IMR-90 (cell line): Measurements from ENCODE around the gene H19. TPM values are rescaled to one million over a fixed set of nuclear protein-coding genes. Genes with fewer than 3 reads are reported as not detected.

Source experiments
- ATAC-seq: fragments of 200-7000 bp; cut with Tn5 transposase; 2 replicates; pipeline ENCODE4 v1.9.1; 2020; ENCODE audit warnings: low read depth, mild to moderate bottlenecking, moderate library complexity
- BruUV-seq: library from RNA; stranded (reverse); fragments of 400-500 nt; replicated peaks from 2 replicates; lab custom pipeline; 2021; lab: Mats Ljungman, UMichigan
- CTCF ChIA-PET: fragments of 300-600 bp; formaldehyde crosslinking; extraction: SDS; loops from one replicate; lab custom pipeline; 2021; ENCODE audit warnings: antibody characterized with exemption; lab: Yijun Ruan, JAX
- POLR2A ChIA-PET: fragments of 300-600 bp; sonication (Branson Sonifier 250); formaldehyde crosslinking; loops from one replicate; lab custom pipeline; 2022; ENCODE audit warnings: antibody characterized with exemption; ENCODE audit not compliant: unreplicated experiment; lab: Charles Lee
- DNase-seq: peaks from one replicate; pipeline ENCODE4 v3.0.0; 2013
- H2AFZ ChIP-seq: replicated peaks from 2 replicates; pipeline ENCODE3; 2013; ENCODE audit warnings: low read length, mild to moderate bottlenecking; ENCODE audit not compliant: poor library complexity
- H2AK5ac ChIP-seq: 2 replicates; pipeline ENCODE4 v1.6.1; 2013; ENCODE audit warnings: low read depth, low read length, inconsistent platforms
- H2AK9ac ChIP-seq: replicated peaks from 2 replicates; pipeline ENCODE3; 2013; ENCODE audit warnings: mild to moderate bottlenecking, low read depth, low read length, moderate library complexity; ENCODE audit not compliant: poor library complexity
- H2BK120ac ChIP-seq: 2 replicates; pipeline ENCODE4 v1.6.1; 2013; ENCODE audit warnings: low read depth, low read length, inconsistent platforms
- H2BK15ac ChIP-seq: 3 replicates; pipeline ENCODE4 v1.6.1; 2013; ENCODE audit warnings: low read depth, low read length, inconsistent platforms
- H2BK20ac ChIP-seq: 2 replicates; pipeline ENCODE4 v1.6.1; 2013; ENCODE audit warnings: low read depth, mild to moderate bottlenecking, inconsistent platforms, low read length, moderate library complexity
- H2BK5ac ChIP-seq: 2 replicates; pipeline ENCODE4 v1.6.1; 2013; ENCODE audit warnings: mild to moderate bottlenecking, low read depth, low read length, inconsistent platforms; ENCODE audit not compliant: poor library complexity, severe bottlenecking
- H3K14ac ChIP-seq: replicated peaks from 2 replicates; pipeline ENCODE4 v1.6.1; 2013; ENCODE audit warnings: low read depth, low read length, inconsistent platforms
- H3K18ac ChIP-seq: 2 replicates; pipeline ENCODE4 v1.6.1; 2013; ENCODE audit warnings: low read depth, low read length, control low read depth
- H3K23ac ChIP-seq: 2 replicates; pipeline ENCODE4 v1.6.1; 2013; ENCODE audit warnings: low read depth, low read length, inconsistent platforms
- H3K27ac ChIP-seq: 2 replicates; pipeline ENCODE4 v1.5.1; 2013; ENCODE audit warnings: mild to moderate bottlenecking, control low read depth, low read length; ENCODE audit not compliant: insufficient read depth
- H3K27me3 ChIP-seq: 2 replicates; pipeline ENCODE4 v1.6.1; 2013; ENCODE audit warnings: low read length; ENCODE audit not compliant: control insufficient read depth, insufficient read depth
- H3K36me3 ChIP-seq: 2 replicates; pipeline ENCODE4 v1.6.1; 2013; ENCODE audit warnings: low read length, mixed read lengths; ENCODE audit not compliant: control insufficient read depth, insufficient read depth
- H3K4ac ChIP-seq: 2 replicates; pipeline ENCODE4 v1.6.1; 2013; ENCODE audit warnings: low read depth, low read length, inconsistent platforms
- H3K4me1 ChIP-seq: 2 replicates; pipeline ENCODE4 v1.6.1; 2013; ENCODE audit warnings: low read length, mixed read lengths; ENCODE audit not compliant: control insufficient read depth, insufficient read depth
- H3K4me2 ChIP-seq: 2 replicates; pipeline ENCODE4 v1.6.1; 2013; ENCODE audit warnings: low read depth, mild to moderate bottlenecking, control low read depth, low read length, moderate library complexity
- H3K4me3 ChIP-seq: 2 replicates; pipeline ENCODE4 v1.5.1; 2013; ENCODE audit warnings: low read depth, mild to moderate bottlenecking, control low read depth, low read length, moderate library complexity; ENCODE audit not compliant: insufficient read depth
- H3K56ac ChIP-seq: 2 replicates; pipeline ENCODE4 v1.6.1; 2013; ENCODE audit warnings: low read length, inconsistent platforms; ENCODE audit not compliant: insufficient read depth; ENCODE audit errors: extremely low read depth
- H3K79me1 ChIP-seq, 2 experiments: 2 replicates each; pipeline ENCODE4 v1.6.1; 2013; ENCODE audit warnings: low read length in 2 of 2, inconsistent platforms in 1 of 2, low read depth in 1 of 2
- H3K9ac ChIP-seq: 2 replicates; pipeline ENCODE4 v1.6.1; 2013; ENCODE audit warnings: low read depth, low read length, control low read depth
- H3K9me1 ChIP-seq: 2 replicates; pipeline ENCODE4 v1.6.1; 2013; ENCODE audit warnings: low read length, inconsistent platforms; ENCODE audit not compliant: insufficient read depth
- H3K9me3 ChIP-seq: 2 replicates; pipeline ENCODE4 v1.6.1; 2013; ENCODE audit warnings: low read length; ENCODE audit not compliant: control insufficient read depth, insufficient read depth
- H4K20me1 ChIP-seq: 2 replicates; pipeline ENCODE4 v1.6.1; 2013; ENCODE audit warnings: low read length, inconsistent platforms; ENCODE audit not compliant: insufficient read depth
- H4K5ac ChIP-seq: 2 replicates; pipeline ENCODE4 v1.6.1; 2013; ENCODE audit warnings: mild to moderate bottlenecking, low read depth, low read length, control low read depth
- H4K8ac ChIP-seq, 2 experiments: 2 replicates each; pipeline ENCODE4 v1.6.1; 2013; ENCODE audit warnings: low read depth in 2 of 2, low read length in 2 of 2, control low read depth in 1 of 2, inconsistent platforms in 1 of 2
- H4K91ac ChIP-seq: 2 replicates; pipeline ENCODE4 v1.6.1; 2013; ENCODE audit warnings: low read depth, low read length, inconsistent platforms; ENCODE audit not compliant: insufficient read depth
- CEBPB ChIP-seq: IDR thresholded peaks from 2 replicates; pipeline ENCODE4 v1.6.1; 2012; ENCODE audit warnings: low read depth, low read length, improper control_type of control experiment
- FOS ChIP-seq: fragments of 150-350 bp; IDR thresholded peaks from 2 replicates; pipeline ENCODE4 v1.6.1; 2016; ENCODE audit warnings: low read depth, low read length
- MAFK ChIP-seq: IDR thresholded peaks from 2 replicates; pipeline ENCODE4 v1.6.1; 2012; ENCODE audit warnings: low read depth, low read length, improper control_type of control experiment
- MAZ ChIP-seq: IDR thresholded peaks from 2 replicates; pipeline ENCODE4 v1.6.1; 2012; ENCODE audit warnings: low read depth, mild to moderate bottlenecking, low read length, improper control_type of control experiment, moderate library complexity, borderline replicate concordance
- MXI1 ChIP-seq: IDR thresholded peaks from 2 replicates; pipeline ENCODE4 v1.6.1; 2012; ENCODE audit warnings: low read depth, mild to moderate bottlenecking, low read length, moderate library complexity, borderline replicate concordance
- NFE2L2 ChIP-seq: fragments of 150-350 bp; IDR thresholded peaks from 2 replicates; pipeline ENCODE4 v1.6.1; 2016; ENCODE audit warnings: low read depth, mild to moderate bottlenecking, low read length
- POLR2A ChIP-seq: IDR thresholded peaks from 2 replicates; pipeline ENCODE4 v1.6.1; 2012; ENCODE audit warnings: mild to moderate bottlenecking, low read depth, low read length
- RCOR1 ChIP-seq: IDR thresholded peaks from 2 replicates; pipeline ENCODE4 v1.6.1; 2012; ENCODE audit warnings: mild to moderate bottlenecking, low read length, improper control_type of control experiment; ENCODE audit not compliant: insufficient replicate concordance
- RFX5 ChIP-seq: IDR thresholded peaks from 2 replicates; pipeline ENCODE4 v1.8.0; 2012; ENCODE audit warnings: low read depth, mild to moderate bottlenecking, low read length, moderate library complexity
- SMC3 ChIP-seq: fragments of 150-350 bp; IDR thresholded peaks from 2 replicates; pipeline ENCODE4 v1.6.1; 2016; ENCODE audit warnings: low read depth, mild to moderate bottlenecking, antibody characterized with exemption, low read length, moderate library complexity
- WGBS, 2 experiments: methylation state at CpG; one replicate each; pipeline versions ENCODE4 v1.1.5 to v1.1.7; 2013; ENCODE audit warnings: missing lambda C conversion rate in 2 of 2; ENCODE audit not compliant: insufficient read length in 1 of 2; ENCODE audit errors: extremely low coverage in 2 of 2; 5-methylcytosine and 5-hydroxymethylcytosine counted together
- dilution Hi-C: fragments of 300-500 bp; cut with HindIII; formaldehyde crosslinking; loops from one replicate; pipeline ENCODE4 v1.14.3; 2018; ENCODE audit warnings: low sequenced_read_pairs; ENCODE audit not compliant: unreplicated experiment
- in situ Hi-C: fragments of 300-500 bp; cut with MboI; formaldehyde crosslinking; loops from 3 replicates; pipeline ENCODE4 v1.14.3; 2019; ENCODE audit warnings: low sequenced_read_pairs, inconsistent platforms, mixed read lengths
- intact Hi-C: fragments of 100-400 bp; cut with micrococcal nuclease; formaldehyde crosslinking; loops from 2 replicates; pipeline ENCODE4 v1.10.0; 2022
- polyA plus RNA-seq, 3 experiments: library from polyadenylated mRNA; depleted of rRNA; stranded (reverse); fragments of >200 nt; gene quantifications; 2 replicates each; pipeline ENCODE4 v1.2.3, GENCODE V29; 2012; ENCODE audit warnings: low replicate concordance in 1 of 3
- total RNA-seq: library from RNA; depleted of rRNA; stranded (reverse); fragments of >200 nt; gene quantifications from 2 replicates; pipeline ENCODE4 v1.2.3, GENCODE V29; 2012
- TF ChIP-seq, protein P1 (sequence below): conservative IDR thresholded peaks from 2 replicates; pipeline ENCODE4 v1.5.1; 2012; ENCODE audit warnings: mild to moderate bottlenecking, low read depth, low read length, improper control_type of control experiment
- TF ChIP-seq, protein P2 (sequence below): fragments of 150-350 bp; IDR thresholded peaks from 2 replicates; pipeline ENCODE4 v1.6.1; 2016; ENCODE audit warnings: low read depth, mild to moderate bottlenecking, low read length, moderate library complexity, borderline replicate concordance
- TF ChIP-seq, protein P3 (sequence below): fragments of 150-350 bp; IDR thresholded peaks from 2 replicates; pipeline ENCODE4 v1.6.1; 2017; ENCODE audit warnings: mild to moderate bottlenecking, antibody characterized with exemption, low read length, low read depth

Gene H19
- total and polyA plus RNA-seq, 2 of the 4 experiments (the other 2 are of a cell fraction): 0.41 TPM; not detected in 1

DNA sequence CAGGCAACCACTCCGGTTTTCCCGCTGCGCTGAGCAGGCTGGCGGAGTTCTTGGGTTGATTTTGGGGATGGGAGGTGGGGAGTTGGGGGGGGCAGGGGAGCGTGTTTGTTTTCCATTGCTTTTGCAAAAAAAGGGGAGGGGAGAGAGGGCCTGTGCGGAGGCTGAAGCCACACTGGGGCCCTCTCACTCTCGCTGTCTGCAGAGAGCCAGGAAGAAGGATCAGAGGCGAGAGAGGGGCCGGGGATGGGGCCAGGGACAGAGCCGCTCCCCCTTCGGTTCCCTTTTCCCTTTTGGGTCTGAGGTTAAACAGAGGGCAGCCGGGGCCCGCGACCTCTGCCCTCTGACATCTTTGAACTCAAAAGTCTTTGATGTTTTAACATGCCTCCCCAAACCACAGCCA, 17.4 kb upstream of the H19 start:
- Histone ChIP-seq H3K9me1 (no peaks in the 10 kb centered on the region), H3K36me3 (no peaks in the 10 kb centered on the region), H3K9ac (no peak overlapping the region), H2BK120ac (no peak overlapping the region), H2BK5ac (no peak overlapping the region), H3K23ac (no peak overlapping the region), H2BK15ac (no peak overlapping the region), H3K27me3 (no peaks in the 10 kb centered on the region), H2AFZ (no peak overlapping the region), H2AK5ac (no peak overlapping the region), H4K91ac (no peak overlapping the region), H3K79me1 (no peaks in the 10 kb centered on the region), H3K14ac (no peak overlapping the region), H4K20me1 (no peaks in the 10 kb centered on the region), H3K56ac (no peak overlapping the region), H3K4ac (no peak overlapping the region), H3K27ac (no peak overlapping the region), H3K4me2 (no peak overlapping the region), H3K18ac (no peak overlapping the region), H3K4me3 (no peak overlapping the region), H2AK9ac (no peak overlapping the region), H3K4me1 (no peaks in the 10 kb centered on the region), H4K5ac (no peak overlapping the region), H4K8ac (no peak overlapping the region), H2BK20ac (no peak overlapping the region), H3K9me3 (no peaks in the 10 kb centered on the region)
- ATAC-seq (no peak), DNase-seq (no peak)
- WGBS, 2 experiments: no CpG with 5 or more reads among the region's 14 CpGs
- ChIA-PET POLR2A (no interaction called here), CTCF (no interaction called here)
- in situ Hi-C loops: no loop called here
- TF ChIP-seq, protein P1, sequence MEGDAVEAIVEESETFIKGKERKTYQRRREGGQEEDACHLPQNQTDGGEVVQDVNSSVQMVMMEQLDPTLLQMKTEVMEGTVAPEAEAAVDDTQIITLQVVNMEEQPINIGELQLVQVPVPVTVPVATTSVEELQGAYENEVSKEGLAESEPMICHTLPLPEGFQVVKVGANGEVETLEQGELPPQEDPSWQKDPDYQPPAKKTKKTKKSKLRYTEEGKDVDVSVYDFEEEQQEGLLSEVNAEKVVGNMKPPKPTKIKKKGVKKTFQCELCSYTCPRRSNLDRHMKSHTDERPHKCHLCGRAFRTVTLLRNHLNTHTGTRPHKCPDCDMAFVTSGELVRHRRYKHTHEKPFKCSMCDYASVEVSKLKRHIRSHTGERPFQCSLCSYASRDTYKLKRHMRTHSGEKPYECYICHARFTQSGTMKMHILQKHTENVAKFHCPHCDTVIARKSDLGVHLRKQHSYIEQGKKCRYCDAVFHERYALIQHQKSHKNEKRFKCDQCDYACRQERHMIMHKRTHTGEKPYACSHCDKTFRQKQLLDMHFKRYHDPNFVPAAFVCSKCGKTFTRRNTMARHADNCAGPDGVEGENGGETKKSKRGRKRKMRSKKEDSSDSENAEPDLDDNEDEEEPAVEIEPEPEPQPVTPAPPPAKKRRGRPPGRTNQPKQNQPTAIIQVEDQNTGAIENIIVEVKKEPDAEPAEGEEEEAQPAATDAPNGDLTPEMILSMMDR: no peak
- TF ChIP-seq NFE2L2 (no peak), POLR2A (no peak), RFX5 (no peak), MAZ (no peak), MAFK (no peak), RCOR1 (no peak), MXI1 (no peak), FOS (no peak), CEBPB (no peak), SMC3 (no peak)
- TF ChIP-seq, protein P2, sequence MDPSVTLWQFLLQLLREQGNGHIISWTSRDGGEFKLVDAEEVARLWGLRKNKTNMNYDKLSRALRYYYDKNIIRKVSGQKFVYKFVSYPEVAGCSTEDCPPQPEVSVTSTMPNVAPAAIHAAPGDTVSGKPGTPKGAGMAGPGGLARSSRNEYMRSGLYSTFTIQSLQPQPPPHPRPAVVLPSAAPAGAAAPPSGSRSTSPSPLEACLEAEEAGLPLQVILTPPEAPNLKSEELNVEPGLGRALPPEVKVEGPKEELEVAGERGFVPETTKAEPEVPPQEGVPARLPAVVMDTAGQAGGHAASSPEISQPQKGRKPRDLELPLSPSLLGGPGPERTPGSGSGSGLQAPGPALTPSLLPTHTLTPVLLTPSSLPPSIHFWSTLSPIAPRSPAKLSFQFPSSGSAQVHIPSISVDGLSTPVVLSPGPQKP: no peak
- TF ChIP-seq, protein P3, sequence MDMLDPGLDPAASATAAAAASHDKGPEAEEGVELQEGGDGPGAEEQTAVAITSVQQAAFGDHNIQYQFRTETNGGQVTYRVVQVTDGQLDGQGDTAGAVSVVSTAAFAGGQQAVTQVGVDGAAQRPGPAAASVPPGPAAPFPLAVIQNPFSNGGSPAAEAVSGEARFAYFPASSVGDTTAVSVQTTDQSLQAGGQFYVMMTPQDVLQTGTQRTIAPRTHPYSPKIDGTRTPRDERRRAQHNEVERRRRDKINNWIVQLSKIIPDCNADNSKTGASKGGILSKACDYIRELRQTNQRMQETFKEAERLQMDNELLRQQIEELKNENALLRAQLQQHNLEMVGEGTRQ: no peak
- dilution Hi-C loops: no loop called here
- BruUV-seq: no TSS peak
- intact Hi-C loops: no loop called here
